NCI-H2029 treated with DMSO at 0.1 percent for 48 hours (cell line): ENCODE data around the gene ALMS1.
"Not testable (repeated sequence)": the region's sequence is repeated elsewhere in the genome, so short reads cannot be mapped to it uniquely, and the experiment has no call there.

ENCODE experiments used
- DNase-seq: peaks from one replicate; lab custom pipeline; 2025; lab: John Stamatoyannopoulos, UW

The ALMS1 gene, protein sequence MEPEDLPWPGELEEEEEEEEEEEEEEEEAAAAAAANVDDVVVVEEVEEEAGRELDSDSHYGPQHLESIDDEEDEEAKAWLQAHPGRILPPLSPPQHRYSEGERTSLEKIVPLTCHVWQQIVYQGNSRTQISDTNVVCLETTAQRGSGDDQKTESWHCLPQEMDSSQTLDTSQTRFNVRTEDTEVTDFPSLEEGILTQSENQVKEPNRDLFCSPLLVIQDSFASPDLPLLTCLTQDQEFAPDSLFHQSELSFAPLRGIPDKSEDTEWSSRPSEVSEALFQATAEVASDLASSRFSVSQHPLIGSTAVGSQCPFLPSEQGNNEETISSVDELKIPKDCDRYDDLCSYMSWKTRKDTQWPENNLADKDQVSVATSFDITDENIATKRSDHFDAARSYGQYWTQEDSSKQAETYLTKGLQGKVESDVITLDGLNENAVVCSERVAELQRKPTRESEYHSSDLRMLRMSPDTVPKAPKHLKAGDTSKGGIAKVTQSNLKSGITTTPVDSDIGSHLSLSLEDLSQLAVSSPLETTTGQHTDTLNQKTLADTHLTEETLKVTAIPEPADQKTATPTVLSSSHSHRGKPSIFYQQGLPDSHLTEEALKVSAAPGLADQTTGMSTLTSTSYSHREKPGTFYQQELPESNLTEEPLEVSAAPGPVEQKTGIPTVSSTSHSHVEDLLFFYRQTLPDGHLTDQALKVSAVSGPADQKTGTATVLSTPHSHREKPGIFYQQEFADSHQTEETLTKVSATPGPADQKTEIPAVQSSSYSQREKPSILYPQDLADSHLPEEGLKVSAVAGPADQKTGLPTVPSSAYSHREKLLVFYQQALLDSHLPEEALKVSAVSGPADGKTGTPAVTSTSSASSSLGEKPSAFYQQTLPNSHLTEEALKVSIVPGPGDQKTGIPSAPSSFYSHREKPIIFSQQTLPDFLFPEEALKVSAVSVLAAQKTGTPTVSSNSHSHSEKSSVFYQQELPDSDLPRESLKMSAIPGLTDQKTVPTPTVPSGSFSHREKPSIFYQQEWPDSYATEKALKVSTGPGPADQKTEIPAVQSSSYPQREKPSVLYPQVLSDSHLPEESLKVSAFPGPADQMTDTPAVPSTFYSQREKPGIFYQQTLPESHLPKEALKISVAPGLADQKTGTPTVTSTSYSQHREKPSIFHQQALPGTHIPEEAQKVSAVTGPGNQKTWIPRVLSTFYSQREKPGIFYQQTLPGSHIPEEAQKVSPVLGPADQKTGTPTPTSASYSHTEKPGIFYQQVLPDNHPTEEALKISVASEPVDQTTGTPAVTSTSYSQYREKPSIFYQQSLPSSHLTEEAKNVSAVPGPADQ (N-terminal part only)

DNA sequence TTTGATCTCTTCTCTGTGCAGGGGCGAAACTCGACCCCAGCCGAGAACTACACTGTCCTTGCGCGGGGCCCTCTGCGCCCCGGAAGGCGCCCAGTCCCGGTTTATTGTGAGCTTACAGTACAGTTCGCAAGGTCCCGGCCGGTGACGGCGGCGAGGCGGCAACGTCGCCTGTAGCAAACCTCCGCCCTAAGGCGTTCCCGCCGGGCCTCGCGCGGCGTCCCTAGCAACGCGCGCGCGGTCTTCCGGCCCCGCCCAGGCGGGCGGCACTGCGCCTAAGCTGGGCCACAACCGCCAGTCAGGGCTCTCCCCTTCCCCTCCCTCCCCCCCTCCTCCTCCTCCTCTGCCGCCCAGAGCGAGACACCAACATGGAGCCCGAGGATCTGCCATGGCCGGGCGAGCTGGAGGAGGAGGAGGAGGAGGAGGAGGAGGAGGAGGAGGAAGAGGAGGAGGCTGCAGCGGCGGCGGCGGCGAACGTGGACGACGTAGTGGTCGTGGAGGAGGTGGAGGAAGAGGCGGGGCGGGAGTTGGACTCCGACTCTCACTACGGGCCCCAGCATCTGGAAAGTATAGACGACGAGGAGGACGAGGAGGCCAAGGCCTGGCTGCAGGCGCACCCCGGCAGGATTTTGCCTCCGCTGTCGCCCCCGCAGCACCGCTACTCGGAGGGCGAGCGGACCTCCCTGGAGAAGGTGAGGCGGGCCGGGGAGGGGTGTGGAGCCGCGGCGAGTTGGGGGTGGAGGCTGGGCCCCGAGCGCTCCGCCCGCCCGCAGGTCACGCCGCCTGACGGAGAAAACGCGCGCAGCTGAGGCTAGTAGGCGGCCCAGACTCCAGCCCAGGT lies at the start of gene ALMS1:
TSS of gene ALMS1 (plus strand) at position 333 of the 838 bp plus-strand sequence. CDS start at position 366, 33 bp downstream.
- DNase-seq, result peak; percentile 64

DNA sequence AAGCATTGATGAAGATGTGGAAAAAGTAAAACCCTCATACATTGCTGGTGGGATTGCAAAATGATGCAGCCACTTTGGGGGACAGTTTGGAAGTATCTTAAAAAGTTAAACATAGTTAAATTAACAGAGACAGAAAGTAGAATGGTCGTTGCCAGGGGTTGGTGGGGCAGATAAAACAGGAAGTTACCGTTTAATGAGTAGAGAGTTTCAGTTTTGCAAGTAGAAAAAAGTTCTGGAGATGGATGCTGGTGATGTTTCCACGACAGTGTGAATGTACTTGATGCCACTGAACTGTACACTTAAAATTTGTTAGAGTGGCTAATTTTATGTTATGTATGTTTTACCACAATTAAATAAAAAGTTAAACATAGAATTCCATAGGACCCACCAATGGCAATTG lies 47.8 kb upstream of the ALMS1 start:
- no peak for DNase-seq

DNA sequence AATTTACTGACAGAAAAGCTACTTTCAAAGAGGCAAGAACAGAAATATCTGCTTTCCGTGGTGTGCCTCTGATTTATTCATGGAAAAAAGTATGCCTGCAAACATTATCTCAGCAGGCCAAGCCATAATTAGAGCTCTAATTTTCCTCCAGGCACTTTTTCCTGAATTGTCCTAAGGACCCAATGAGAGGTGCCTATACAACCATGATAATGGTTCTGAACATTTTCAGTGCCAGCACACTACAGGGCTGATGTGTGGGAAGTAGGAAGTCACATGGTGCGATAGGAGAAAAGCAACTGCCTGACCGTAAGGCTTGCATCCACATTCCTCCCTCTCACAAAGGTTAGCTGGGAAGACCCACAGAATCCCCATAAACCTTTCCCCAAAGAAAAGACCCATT lies 46.4 kb upstream of the ALMS1 start:
- DNase-seq, result no peak

DNA sequence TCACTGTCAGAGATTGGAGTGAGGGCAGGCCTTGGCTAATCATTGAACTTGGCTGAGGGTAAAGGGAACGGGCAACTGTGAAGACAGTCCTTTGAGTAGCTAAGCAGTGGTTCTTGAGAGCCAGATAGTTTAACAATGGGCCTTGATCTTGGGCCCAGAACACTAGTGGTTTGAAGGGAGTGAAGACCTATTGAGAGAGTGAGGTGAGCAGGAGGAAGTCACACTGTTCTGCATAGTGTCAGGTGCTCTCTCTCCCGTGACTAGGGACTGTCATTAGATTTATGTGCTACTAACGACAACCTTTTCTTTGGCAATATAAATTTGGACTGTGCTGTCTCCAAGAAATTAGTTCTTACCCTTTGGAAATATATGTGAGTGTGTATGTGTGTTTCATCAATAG lies 44.6 kb upstream of the ALMS1 start:
- DNase-seq, result no peak

DNA sequence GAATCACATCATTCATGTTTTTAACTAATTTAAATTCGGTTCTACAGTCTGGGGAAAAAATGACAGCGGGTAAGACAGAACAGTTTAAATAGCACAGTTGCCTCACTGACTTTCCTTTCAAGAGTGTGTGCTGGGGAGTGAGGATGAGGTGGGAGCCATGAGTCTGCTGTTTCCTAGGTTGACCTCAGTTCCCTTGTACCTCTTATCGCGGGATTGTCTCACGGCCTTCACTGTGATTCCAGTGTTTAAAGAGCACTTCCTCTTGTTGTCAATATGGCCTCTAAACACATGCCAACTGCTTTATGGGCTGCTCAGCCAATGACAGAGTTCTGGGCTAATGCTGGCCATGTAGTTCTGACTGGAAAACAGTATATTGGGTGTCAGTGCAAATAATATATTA lies 41.6 kb upstream of the ALMS1 start:
- DNase-seq, result peak; percentile 3

DNA sequence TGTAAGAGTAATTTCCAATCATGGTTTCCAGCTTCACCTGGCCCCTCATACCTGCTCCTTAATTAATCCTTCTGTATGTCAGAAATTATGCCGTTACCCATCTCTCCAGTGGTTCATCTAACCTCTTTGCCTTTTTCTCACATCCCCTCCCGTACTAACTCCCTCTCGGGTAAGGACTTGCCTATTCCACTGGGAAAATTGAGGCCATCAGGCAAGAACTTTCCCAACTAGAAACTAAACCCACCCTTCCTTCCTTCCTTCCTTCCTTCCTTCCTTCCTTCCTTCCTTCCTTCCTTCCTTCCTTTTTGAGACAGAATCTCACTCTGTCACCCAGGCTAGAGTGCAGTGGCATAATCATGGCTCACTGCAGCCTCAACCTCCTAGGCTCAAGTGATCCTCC lies 40.9 kb upstream of the ALMS1 start:
- DNase-seq, result not testable (repeated sequence)

DNA sequence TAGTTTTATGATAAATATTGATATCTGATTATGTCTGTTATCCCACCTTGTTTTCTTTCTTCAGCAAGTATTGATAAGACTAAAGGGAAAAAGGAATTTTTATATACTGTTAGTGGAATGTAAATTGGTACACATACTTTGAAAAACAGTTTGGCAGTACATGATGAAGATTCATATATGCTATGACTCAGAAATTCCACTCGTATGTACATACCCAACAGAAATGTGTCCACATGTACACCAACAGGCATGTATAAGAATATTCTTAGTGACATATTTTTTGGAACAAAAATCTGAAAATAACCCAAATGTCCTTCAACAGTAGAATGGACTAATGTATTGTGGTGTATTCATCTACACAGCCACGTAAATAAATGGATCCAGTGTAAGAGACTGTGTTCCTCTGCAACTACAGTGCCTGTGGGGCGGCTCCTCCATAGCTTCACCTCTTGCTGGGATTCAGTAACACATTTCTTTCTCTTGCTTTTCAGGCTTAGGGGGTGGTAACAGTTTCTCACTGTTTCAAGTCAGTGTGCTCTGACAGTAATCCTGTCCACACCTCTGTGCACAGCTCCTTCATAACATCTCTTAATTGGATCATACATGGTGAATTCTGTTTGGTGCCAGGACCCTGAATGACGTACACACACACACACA lies 35.5 kb upstream of the ALMS1 start:
- DNase-seq, result no peak

DNA sequence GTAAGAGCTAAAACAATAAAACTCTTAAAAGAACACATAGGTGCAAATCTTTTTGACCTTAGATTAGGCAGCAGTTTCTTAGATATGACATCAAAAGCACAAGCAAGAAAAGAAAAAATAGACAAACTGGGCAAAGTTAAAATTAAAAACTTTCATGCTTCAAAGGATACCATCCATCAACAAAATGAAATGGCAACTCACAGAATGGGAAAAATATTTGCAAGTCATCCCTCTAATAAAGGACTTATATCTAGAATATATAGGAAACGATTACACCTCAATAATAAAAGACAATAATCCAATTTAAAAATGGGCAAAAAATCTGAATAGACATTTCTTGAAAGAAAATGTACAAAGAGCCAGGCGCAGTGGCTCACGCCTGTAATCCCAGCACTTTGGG lies 29.5 kb upstream of the ALMS1 start:
- DNase-seq, result no peak

DNA sequence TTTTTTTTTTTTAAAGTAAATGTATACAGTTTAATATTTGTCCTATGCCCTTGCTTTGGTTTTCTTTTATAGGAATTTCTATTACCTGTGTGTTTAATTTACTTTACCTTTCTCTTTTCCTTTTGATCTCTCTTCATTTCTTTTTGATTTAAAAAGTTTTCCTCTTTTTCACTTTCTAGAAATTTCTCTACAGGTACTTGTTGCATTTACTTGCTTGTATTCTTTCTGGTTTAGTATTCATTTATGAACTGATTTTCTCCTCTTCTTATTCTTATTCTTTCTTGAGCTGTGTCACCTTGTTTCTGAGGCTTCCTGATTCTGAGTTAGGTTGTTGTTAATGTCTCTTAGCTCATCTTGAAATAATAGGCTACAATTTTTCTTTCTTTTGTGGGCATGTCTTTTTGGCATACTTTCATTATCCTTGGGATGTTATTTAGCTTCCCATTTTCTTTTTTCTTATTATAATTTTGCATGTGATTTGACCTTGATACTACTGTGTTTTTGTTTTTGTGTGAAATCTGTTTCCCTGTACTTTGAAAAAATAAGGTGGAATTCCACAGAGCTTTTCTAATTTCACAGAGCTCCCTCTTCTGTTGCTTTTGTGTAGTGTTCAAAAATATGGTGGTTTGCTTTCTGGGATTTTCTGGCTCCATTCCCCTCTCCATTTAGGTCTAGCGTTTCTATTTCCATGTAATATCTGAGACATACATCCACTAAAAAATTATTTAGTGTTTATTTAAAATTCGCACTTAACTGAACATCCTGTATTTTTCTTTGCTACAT lies 25.5 kb upstream of the ALMS1 start:
- DNase-seq, result peak; percentile 6

DNA sequence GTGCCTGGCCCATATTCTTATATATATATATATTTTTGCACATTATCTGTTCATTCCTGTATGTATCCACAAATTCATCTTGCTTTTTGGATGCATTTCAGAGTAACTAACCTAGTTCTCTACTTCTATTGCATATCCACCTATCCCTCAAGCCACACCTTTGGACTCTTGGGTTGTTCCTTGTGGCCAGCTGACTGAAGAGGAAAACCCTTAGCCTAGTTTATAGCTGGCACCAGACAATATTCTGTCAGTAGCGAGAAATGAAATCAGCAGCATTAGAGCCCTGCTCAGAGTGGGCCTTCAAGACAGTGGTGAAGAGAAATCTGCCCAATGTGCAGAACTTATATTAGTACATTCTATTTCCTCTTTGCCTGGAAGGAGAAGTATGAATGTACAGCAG lies 19.6 kb upstream of the ALMS1 start:
- no peak for DNase-seq

DNA sequence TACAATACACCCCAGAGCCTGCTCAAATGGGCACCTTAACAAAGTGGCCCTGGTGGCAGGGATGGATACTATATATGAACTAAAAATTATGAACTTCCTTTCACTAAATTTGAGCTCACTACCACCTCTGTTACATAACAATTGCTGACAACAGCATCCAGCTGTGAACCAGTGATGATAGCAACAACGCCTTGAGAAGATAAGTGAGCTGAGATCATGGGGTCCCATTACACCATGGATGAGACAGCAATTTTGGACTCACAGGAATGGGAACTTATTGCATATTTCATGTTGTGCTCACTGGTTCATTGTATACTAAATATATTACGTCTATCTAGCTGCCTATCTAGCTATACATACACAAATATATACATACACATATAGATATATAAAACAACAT lies 16.9 kb upstream of the ALMS1 start:
- no peak for DNase-seq

DNA sequence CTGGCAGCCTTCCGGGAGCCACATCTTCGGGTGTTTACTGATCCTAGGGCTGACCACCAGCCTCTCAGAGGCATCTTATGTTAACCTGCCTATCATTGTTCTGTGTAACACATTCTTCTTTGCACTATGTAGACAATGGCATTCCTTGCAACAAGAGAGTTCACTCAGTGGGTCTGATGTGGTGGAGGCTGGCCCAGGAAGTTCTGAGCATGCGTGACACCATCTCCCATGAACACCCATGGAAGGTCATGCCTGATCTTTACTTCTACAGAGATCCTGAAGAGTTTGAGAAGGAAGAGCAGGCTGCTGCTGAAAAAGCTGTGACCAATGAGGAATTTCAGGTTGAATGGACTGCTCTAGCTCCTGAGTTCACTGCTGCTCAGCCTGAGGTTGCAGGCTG lies 15.3 kb upstream of the ALMS1 start:
- no peak for DNase-seq

DNA sequence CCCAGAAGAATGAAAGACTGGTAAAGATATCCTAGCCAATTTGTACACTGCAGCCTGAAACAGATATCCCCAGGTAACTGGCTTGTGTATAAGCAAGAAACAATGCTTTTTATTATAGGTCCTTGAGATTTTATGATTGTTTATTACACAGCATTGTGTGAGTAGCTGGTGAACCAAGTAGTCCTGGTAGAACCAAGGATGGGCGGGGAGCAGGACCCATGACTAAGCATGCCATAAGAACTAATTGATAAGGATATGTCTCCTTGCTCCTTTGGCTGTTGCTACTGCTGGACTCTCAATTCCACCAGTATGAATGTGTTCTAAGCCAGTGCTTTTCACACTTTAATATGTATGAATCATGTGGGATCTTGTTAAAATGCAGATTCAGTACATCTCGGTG lies 12.3 kb upstream of the ALMS1 start:
- no peak for DNase-seq

DNA sequence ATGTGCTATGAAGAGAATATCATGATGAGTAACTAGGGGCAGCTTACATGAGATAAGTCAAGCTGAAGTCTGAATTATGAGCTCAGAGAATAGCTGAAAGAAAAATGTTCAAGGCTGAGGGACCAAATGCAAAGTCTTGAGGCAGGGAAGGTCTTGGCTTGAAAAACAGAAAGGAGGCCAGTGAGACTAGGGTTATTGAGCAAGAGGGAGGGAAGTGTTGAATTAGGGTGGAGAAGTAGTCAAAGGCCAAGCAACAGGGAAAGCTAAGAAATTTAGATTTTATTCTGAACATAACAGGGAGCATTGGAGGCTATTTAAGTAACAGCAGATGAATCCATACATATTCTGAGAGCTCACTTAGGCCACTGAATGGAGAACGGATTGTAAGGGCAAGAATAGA lies 11.4 kb upstream of the ALMS1 start:
- DNase-seq, result no peak

DNA sequence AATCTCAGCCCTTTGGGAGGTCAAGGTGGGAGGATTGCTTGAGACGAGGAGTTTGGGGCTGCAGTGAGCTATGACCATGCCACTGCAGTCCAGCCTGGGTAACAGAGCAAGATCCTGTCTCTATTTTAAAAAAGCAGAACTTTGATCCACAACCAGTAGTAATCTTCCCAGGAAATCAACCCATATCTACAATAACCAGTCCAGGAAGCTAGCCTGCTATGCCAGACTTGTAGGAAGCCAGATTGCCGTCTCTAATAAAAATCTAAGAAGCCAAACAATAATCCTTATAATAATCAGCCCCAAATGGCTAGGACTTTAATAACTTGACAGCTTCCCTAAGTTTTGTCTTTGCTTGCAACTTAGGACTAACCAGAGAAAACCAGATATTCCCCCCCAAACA lies 9.0 kb upstream of the ALMS1 start:
- no peak for DNase-seq

DNA sequence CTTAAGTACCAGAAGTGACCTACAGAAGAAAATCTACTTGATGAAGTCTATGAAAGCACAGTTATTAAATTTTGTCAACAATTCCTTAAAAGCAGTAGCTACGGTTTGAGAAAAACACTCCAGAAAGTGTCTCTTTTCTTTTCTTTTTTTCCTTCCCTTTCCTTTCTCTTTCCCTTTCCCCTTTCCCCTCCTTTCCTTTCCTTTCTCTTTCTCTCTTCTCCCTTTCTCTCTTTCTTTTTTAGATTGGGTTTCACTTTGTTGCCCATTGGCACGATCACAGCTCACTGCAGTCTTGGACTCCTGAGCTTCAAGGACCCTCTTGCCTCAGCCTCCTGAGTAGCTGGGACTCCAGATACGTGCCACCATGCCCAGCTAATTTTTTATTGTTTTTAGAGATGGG lies 2.6 kb upstream of the ALMS1 start:
- DNase-seq, result no peak

DNA sequence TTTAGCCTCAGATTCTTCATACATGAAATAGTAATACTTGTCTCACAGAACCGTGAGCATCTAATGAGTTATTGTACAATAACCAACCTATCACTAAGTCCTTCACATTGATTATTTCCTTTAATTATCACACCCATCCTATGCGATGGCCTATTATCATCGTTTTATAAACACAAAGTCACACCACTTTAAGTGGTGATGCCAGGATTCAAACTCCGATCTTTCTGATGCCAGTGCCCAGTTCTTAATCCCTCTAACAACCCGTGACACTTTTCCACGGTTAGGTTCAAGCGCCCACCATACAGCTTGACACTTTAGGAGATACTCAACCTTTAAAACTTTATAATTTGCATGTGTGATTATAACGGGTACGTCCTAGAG lies 523 bp upstream of the ALMS1 start:
- no peak for DNase-seq

DNA sequence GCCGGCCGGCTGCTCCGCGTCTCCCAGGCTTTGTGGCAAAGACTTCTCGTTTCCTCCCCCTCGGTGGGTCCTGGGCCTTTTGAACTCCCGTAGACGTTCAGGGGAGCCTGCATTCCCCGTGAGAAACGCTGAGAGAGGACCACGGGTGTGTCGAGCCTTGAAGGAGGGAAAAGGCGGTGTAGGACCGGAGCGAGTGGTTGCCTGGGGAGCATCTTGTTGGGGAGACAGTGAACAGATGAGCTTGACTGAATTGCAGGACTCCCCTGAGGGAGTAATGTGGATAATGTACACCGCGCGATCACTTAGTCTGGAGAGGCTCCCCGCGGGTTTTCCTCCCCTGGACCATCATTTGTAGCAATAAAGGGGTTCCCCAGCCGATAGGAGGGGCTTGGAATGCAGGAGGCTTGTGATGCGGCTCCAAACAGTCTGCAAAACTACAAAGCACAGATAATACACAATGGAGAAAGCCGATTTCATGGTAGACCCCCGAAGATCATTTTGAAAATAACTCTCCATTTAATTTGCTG lies 769 bp downstream of the ALMS1 start:
- DNase-seq, result no peak

DNA sequence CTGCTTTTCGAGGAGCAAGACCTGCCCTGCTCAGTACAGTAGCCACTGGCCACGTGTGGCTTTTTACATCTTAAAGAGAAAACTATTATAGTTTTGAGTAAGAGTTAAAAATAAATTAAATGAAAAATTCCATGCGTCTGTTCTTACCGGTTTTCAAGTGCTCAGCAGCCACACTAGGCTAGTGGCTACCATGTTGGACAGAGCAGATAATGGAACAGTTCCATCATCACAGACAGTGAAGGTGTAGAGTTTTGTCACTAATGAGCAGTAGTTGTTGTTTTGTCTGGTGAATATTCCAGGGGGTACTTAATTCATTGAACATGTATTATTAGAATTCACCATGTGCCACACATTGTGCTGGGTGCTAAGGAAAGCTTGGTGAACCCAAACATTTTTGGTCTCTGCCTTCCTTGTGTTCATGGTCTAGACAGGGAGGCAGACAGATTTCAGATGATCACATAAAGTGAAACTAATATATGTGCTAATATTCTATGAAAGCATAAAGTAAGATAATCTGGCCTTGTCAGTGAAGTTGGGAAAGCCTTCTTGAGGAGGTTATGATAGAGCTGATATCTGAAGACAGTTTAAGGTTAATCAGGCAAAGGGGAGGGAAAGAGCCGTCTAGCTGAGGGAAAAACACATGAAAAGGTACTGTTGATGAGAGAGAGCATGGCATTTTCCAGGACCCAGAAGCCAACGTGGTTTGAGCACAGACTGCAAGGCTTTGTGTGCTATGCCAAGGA lies 1.4 kb downstream of the ALMS1 start:
- DNase-seq, result no peak
